GM20000 (cell line): ENCODE data around the gene TANGO6.

Experiments
- DNase-seq: peaks from one replicate; pipeline ENCODE4 v3.0.0; 2012; ENCODE audit warnings: low spot score
- CTCF ChIP-seq: IDR thresholded peaks from 2 replicates; pipeline ENCODE4 v1.5.1; 2012; ENCODE audit warnings: mild to moderate bottlenecking, control low read depth; ENCODE audit errors: extremely low read depth, missing control alignments

The TANGO6 gene

GRCh38 chr16:68884861-68885720 lies 41.8 kb downstream of the TANGO6 start:
- no peak for DNase-seq
- TF ChIP-seq CTCF, result no peak

- TF ChIP-seq CTCF, result no peak
- DNase-seq, result no peak
These were observed 43.8 kb downstream of the TANGO6 start for GRCh38 chr16:68887107-68887506.

- TF ChIP-seq CTCF, result no peak
- DNase-seq, result no peak
These were observed 46.3 kb downstream of the TANGO6 start for GRCh38 chr16:68889508-68890150.

- DNase-seq, result no peak
- no peak for TF ChIP-seq CTCF
These were observed 48.9 kb downstream of the TANGO6 start for GRCh38 chr16:68892214-68892613.

GRCh38 chr16:68892898-68893297 lies 49.6 kb downstream of the TANGO6 start:
- no peak for DNase-seq
- TF ChIP-seq CTCF, result no peak

GRCh38 chr16:68893710-68894705 lies 50.7 kb downstream of the TANGO6 start:
- no peak for DNase-seq
- TF ChIP-seq CTCF, result no peak
